ENCODE results near the gene ALKAL2.

Gene ALKAL2

GRCh38 chr2:238869-239268 is 49.0 kb downstream of the ALKAL2 start:
- DNase-seq = no peak

- no peak for DNase-seq
Measured at GRCh38 chr2:238431-238830, 49.5 kb downstream of the ALKAL2 start.

- no peak for DNase-seq
Measured at GRCh38 chr2:237878-238277, 50.0 kb downstream of the ALKAL2 start.

- no peak for DNase-seq
Measured at GRCh38 chr2:236993-237539, 50.8 kb downstream of the ALKAL2 start.

- no peak for DNase-seq
Measured at GRCh38 chr2:234421-234820, 53.5 kb downstream of the ALKAL2 start.

- DNase-seq = no peak
Measured at GRCh38 chr2:233030-233429, 54.9 kb downstream of the ALKAL2 start.

- DNase-seq = no peak
Measured at GRCh38 chr2:231521-232185, 56.2 kb downstream of the ALKAL2 start.

All from activated T-cell treated with anti-CD3 and anti-CD28 coated beads, Interleukin-2, amount 50 U/mL, for 48 hours (primary cell).